GM12875 (cell line): ENCODE data around the gene FAAP100.

Source experiments
- H3K4me3 ChIP-seq: one replicate; pipeline ENCODE4 v1.5.1; 2011; ENCODE audit warnings: low read depth, low read length, control low read depth
- TF ChIP-seq, protein P1 (sequence below): IDR thresholded peaks from 2 replicates; pipeline ENCODE4 v1.5.1; 2011; ENCODE audit warnings: low read depth, mild to moderate bottlenecking, control low read depth, inconsistent platforms, low read length, moderate library complexity, borderline replicate concordance; ENCODE audit not compliant: insufficient read depth

Gene FAAP100

GRCh38 chr17:81511804-81512561 lies 40.2 kb downstream of the FAAP100 start:
- TF ChIP-seq, protein P1, sequence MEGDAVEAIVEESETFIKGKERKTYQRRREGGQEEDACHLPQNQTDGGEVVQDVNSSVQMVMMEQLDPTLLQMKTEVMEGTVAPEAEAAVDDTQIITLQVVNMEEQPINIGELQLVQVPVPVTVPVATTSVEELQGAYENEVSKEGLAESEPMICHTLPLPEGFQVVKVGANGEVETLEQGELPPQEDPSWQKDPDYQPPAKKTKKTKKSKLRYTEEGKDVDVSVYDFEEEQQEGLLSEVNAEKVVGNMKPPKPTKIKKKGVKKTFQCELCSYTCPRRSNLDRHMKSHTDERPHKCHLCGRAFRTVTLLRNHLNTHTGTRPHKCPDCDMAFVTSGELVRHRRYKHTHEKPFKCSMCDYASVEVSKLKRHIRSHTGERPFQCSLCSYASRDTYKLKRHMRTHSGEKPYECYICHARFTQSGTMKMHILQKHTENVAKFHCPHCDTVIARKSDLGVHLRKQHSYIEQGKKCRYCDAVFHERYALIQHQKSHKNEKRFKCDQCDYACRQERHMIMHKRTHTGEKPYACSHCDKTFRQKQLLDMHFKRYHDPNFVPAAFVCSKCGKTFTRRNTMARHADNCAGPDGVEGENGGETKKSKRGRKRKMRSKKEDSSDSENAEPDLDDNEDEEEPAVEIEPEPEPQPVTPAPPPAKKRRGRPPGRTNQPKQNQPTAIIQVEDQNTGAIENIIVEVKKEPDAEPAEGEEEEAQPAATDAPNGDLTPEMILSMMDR, result no peak
- H3K4me3 ChIP-seq, result peak overlapping the region; percentile 61

DNA sequence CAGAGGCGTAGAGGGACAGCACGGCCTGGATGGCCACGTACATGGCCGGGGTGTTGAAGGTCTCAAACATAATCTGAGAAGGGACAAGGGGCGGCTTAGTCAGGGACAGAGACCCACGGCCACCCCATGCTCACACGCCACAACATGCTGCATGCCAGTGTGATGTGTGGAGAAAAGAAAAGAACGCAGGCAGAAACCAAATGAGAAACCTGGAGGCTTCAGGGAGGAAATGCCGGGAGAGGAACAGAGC lies 40.7 kb downstream of the FAAP100 start:
- TF ChIP-seq, protein P1, result no peak
- H3K4me3 ChIP-seq, result peak overlapping the region; percentile 61

DNA sequence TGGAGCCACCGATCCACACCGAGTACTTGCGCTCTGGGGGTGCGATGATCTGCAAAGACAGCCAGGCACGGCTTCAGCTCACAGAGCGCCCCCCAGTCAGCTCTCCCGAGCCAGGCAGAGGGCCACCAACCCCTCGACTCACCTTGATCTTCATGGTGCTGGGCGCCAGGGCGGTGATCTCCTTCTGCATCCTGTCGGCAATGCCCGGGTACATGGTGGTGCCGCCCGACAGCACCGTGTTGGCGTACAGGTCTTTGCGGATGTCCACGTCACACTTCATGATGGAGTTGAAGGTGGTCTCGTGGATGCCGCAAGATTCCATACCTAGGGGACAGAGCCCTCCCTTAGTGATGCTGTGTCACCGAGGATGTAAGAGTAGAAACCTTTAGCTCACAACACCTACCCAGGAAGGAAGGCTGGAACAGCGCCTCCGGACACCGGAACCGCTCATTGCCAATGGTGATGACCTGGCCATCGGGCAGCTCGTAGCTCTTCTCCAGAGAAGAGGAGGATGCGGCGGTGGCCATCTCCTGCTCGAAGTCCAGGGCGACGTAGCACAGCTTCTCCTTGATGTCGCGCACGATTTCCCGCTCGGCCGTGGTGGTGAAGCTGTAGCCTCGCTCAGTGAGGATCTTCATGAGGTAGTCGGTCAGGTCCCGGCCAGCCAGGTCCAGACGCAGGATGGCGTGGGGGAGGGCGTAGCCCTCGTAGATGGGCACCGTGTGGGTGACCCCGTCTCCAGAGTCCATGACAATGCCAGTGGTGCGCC lies 41.2 kb downstream of the FAAP100 start:
- TF ChIP-seq, protein P1, result no peak
- peak overlapping the region; percentile 61 for H3K4me3 ChIP-seq

- TF ChIP-seq, protein P1, result no peak
- H3K4me3 ChIP-seq, result peak overlapping the region; percentile 61
These were observed 42.0 kb downstream of the FAAP100 start for GRCh38 chr17:81509972-81510784.

GRCh38 chr17:81509207-81509971 lies 42.8 kb downstream of the FAAP100 start:
- peak overlapping the region; percentile 61 for H3K4me3 ChIP-seq
- TF ChIP-seq, protein P1, result no peak

GRCh38 chr17:81508639-81509206 lies 43.4 kb downstream of the FAAP100 start:
- TF ChIP-seq, protein P1, result no peak
- peak overlapping the region; percentile 61 for H3K4me3 ChIP-seq
